Neuronal stem cell (in vitro differentiated cells): Measurements from ENCODE around the gene ABHD16B.

Source experiments
- DNase-seq: peaks from one replicate; pipeline ENCODE4 v3.0.0-alpha.2; 2013; ENCODE audit warnings: low spot score
- H2AFZ ChIP-seq: one replicate; pipeline ENCODE4 v1.6.1; 2013; ENCODE audit warnings: mild to moderate bottlenecking, low read length, inconsistent platforms
- H2AK5ac ChIP-seq: 2 replicates; pipeline ENCODE4 v1.6.1; 2013; ENCODE audit warnings: low read depth, mild to moderate bottlenecking, inconsistent platforms, low read length, moderate library complexity, mixed read lengths
- H2BK120ac ChIP-seq: 2 replicates; pipeline ENCODE4 v1.6.1; 2013; ENCODE audit warnings: low read depth, mild to moderate bottlenecking, inconsistent platforms, low read length, moderate library complexity, mixed read lengths
- H2BK12ac ChIP-seq: one replicate; pipeline ENCODE4 v1.6.1; 2013; ENCODE audit warnings: low read length, inconsistent platforms
- H2BK15ac ChIP-seq: 2 replicates; pipeline ENCODE4 v1.6.1; 2013; ENCODE audit warnings: mild to moderate bottlenecking, low read length, inconsistent platforms, mixed read lengths
- H2BK5ac ChIP-seq: one replicate; pipeline ENCODE4 v1.6.1; 2013; ENCODE audit warnings: inconsistent platforms, mild to moderate bottlenecking, low read length, moderate library complexity
- H3K14ac ChIP-seq: one replicate; pipeline ENCODE4 v1.6.1; 2013; ENCODE audit warnings: low read length, inconsistent platforms
- H3K18ac ChIP-seq: 2 replicates; pipeline ENCODE4 v1.6.1; 2013; ENCODE audit warnings: low read length, inconsistent platforms
- H3K23ac ChIP-seq: 2 replicates; pipeline ENCODE4 v1.6.1; 2013; ENCODE audit warnings: low read depth, mild to moderate bottlenecking, mixed read lengths, low read length, inconsistent platforms; ENCODE audit not compliant: poor library complexity
- H3K27ac ChIP-seq: replicated peaks from 3 replicates; pipeline ENCODE4 v1.5.1; 2013; ENCODE audit warnings: low read length, inconsistent platforms
- H3K27me3 ChIP-seq, 3 experiments: 2 replicates each; pipeline ENCODE4 v1.6.1; 2013; ENCODE audit warnings: low read length in 3 of 3, mild to moderate bottlenecking in 2 of 3, inconsistent platforms in 1 of 3, low read depth in 1 of 3, mixed read lengths in 1 of 3, moderate library complexity in 1 of 3; ENCODE audit not compliant: control insufficient read depth in 3 of 3, insufficient read depth in 3 of 3
- H3K36me3 ChIP-seq, 2 donors: replicated peaks in 1 of 2; 2 replicates each; pipeline ENCODE4 v1.6.1; 2013; ENCODE audit warnings: low read length in 2 of 2; ENCODE audit not compliant: control insufficient read depth in 2 of 2, insufficient read depth in 2 of 2
- H3K4ac ChIP-seq: 2 replicates; pipeline ENCODE4 v1.6.1; 2013; ENCODE audit warnings: inconsistent platforms, mild to moderate bottlenecking, low read length, moderate library complexity
- H3K4me1 ChIP-seq, 2 donors: 1 replicate in 1 of 2; 2 replicates in 1 of 2; pipeline ENCODE4 v1.6.1; 2013; ENCODE audit warnings: low read length in 2 of 2, low read depth in 1 of 2; ENCODE audit not compliant: control insufficient read depth in 2 of 2, insufficient read depth in 1 of 2
- H3K4me2 ChIP-seq: one replicate; pipeline ENCODE4 v1.6.1; 2013; ENCODE audit warnings: mild to moderate bottlenecking, low read length, inconsistent platforms; ENCODE audit not compliant: insufficient read depth, poor library complexity, severe bottlenecking
- H3K4me3 ChIP-seq, 2 donors: 2 replicates each; pipeline ENCODE4 v1.5.1; 2013; ENCODE audit warnings: low read length in 2 of 2, mild to moderate bottlenecking in 2 of 2, inconsistent platforms in 1 of 2, moderate library complexity in 1 of 2
- H3K79me1 ChIP-seq: one replicate; pipeline ENCODE4 v1.6.1; 2013; ENCODE audit warnings: low read depth, mild to moderate bottlenecking, inconsistent platforms, low read length, moderate library complexity
- H3K9ac ChIP-seq: one replicate; pipeline ENCODE4 v1.6.1; 2013; ENCODE audit warnings: mild to moderate bottlenecking, low read depth, low read length, inconsistent platforms; ENCODE audit not compliant: poor library complexity
- H3K9me3 ChIP-seq, 2 donors: replicated peaks in 1 of 2; 2 replicates each; pipeline versions ENCODE3 to v1.6.1; 2013; ENCODE audit warnings: low read length in 2 of 2, mild to moderate bottlenecking in 2 of 2, inconsistent platforms in 1 of 2, low read depth in 1 of 2, mixed read lengths in 1 of 2, moderate library complexity in 1 of 2; ENCODE audit not compliant: control insufficient read depth in 2 of 2, insufficient read depth in 1 of 2
- H4K8ac ChIP-seq: one replicate; pipeline ENCODE4 v1.6.1; 2013; ENCODE audit warnings: low read depth, mild to moderate bottlenecking, inconsistent platforms, low read length, moderate library complexity
- H4K91ac ChIP-seq: one replicate; pipeline ENCODE4 v1.6.1; 2013; ENCODE audit warnings: low read length, low read depth, mild to moderate bottlenecking, inconsistent platforms; ENCODE audit not compliant: poor library complexity
- WGBS, 2 donors: extraction: QIAGEN DNeasy Blood & Tissue Kit; methylation state at CpG; one replicate each; pipeline ENCODE4 v1.1.7; 2013; ENCODE audit warnings: missing lambda C conversion rate in 2 of 2, mixed read lengths in 1 of 2; ENCODE audit not compliant: insufficient read length in 2 of 2, insufficient replicate concordance in 1 of 2; ENCODE audit errors: extremely low coverage in 2 of 2; 5-methylcytosine and 5-hydroxymethylcytosine counted together

The ABHD16B gene

DNA sequence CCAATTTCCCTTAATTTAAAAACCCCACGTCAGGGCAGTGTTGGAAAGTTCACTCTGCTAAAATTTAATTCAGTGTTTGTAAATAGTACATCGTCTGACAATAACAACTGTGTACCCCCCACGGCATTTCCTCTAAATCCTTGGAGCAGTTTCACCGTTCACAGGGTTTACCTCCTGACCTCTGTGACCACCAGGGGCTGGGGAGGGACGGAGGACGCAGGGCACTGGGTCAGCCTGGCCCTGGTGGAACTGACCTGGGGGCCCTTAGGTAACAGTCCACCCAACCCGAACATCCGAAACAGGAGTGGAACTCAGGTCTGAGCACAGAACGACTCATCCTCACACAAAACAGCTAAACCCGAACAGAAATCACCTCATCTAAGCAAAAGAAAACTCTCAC is 32.3 kb upstream of the ABHD16B start:
- no peak for DNase-seq
- H3K4me2 ChIP-seq: no peak overlapping the region
- peaks cover 0 to 31% (median 10%) of the 10 kb centered on the region in 3 experiments for H3K27me3 ChIP-seq
- H3K9me3 ChIP-seq: no peaks in the 10 kb centered on the region
- no peak overlapping the region for H3K9ac ChIP-seq
- peaks cover 0 to 13% of the 10 kb centered on the region in 2 donors for H3K36me3 ChIP-seq
- no peak overlapping the region for H3K4ac ChIP-seq
- H3K79me1 ChIP-seq: peaks cover 4% of the 10 kb centered on the region
- no peak overlapping the region for H2BK15ac ChIP-seq
- H4K91ac ChIP-seq: no peak overlapping the region
- no peak overlapping the region for H3K23ac ChIP-seq
- no CpG with 5 or more reads among the region's 10 CpGs for WGBS, 2 donors
- H3K27ac ChIP-seq: no peak overlapping the region
- no peak overlapping the region for H2AK5ac ChIP-seq
- no peak overlapping the region for H4K8ac ChIP-seq
- H2BK5ac ChIP-seq: no peak overlapping the region
- no peak overlapping the region for H2AFZ ChIP-seq
- no peak overlapping the region for H3K18ac ChIP-seq
- peaks cover 13 to 19% of the 10 kb centered on the region in 2 donors for H3K4me1 ChIP-seq
- H2BK120ac ChIP-seq: no peak overlapping the region
- H2BK12ac ChIP-seq: no peak overlapping the region
- H3K4me3 ChIP-seq: peak overlapping the region in 1 of 2 donors; percentile 85
- no peak overlapping the region for H3K14ac ChIP-seq

DNA sequence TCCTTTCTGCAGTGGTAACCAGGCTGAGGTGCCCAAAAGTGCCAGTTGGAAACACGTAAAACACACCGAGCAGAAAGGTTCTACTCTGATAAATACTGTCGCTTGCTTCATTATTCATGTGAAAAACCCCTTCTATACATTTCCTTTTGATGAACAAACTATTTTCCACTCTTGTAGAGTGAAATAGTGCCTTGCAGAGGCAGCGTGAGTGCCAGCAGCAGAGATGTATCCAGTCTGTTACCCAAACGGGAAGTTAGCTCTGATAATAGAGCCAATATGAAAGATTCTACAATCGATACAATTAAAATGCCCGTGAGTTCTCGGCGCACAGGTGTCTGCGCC is 31.7 kb upstream of the ABHD16B start:
- peak overlapping the region; percentile 74 for H3K4me2 ChIP-seq
- no peak overlapping the region for H2AFZ ChIP-seq
- no peaks in the 10 kb centered on the region for H3K9me3 ChIP-seq
- H3K27me3 ChIP-seq: peaks cover 0 to 31% (median 10%) of the 10 kb centered on the region in 3 experiments
- H4K91ac ChIP-seq: no peak overlapping the region
- no peak overlapping the region for H3K18ac ChIP-seq
- H3K4me3 ChIP-seq: peak overlapping the region; percentile 82 to 85
- H3K79me1 ChIP-seq: peaks cover 4% of the 10 kb centered on the region
- peaks cover 0 to 10% of the 10 kb centered on the region in 2 donors for H3K36me3 ChIP-seq
- H3K27ac ChIP-seq: no peak overlapping the region
- H2BK12ac ChIP-seq: no peak overlapping the region
- H2BK5ac ChIP-seq: no peak overlapping the region
- H3K4ac ChIP-seq: no peak overlapping the region
- H3K23ac ChIP-seq: no peak overlapping the region
- peaks cover 19 to 25% of the 10 kb centered on the region in 2 donors for H3K4me1 ChIP-seq
- H2AK5ac ChIP-seq: no peak overlapping the region
- no peak overlapping the region for H3K14ac ChIP-seq
- no peak overlapping the region for H2BK120ac ChIP-seq
- DNase-seq: no peak
- no CpG with 5 or more reads among the region's 10 CpGs for WGBS, 2 donors
- no peak overlapping the region for H2BK15ac ChIP-seq
- H3K9ac ChIP-seq: no peak overlapping the region
- no peak overlapping the region for H4K8ac ChIP-seq

DNA sequence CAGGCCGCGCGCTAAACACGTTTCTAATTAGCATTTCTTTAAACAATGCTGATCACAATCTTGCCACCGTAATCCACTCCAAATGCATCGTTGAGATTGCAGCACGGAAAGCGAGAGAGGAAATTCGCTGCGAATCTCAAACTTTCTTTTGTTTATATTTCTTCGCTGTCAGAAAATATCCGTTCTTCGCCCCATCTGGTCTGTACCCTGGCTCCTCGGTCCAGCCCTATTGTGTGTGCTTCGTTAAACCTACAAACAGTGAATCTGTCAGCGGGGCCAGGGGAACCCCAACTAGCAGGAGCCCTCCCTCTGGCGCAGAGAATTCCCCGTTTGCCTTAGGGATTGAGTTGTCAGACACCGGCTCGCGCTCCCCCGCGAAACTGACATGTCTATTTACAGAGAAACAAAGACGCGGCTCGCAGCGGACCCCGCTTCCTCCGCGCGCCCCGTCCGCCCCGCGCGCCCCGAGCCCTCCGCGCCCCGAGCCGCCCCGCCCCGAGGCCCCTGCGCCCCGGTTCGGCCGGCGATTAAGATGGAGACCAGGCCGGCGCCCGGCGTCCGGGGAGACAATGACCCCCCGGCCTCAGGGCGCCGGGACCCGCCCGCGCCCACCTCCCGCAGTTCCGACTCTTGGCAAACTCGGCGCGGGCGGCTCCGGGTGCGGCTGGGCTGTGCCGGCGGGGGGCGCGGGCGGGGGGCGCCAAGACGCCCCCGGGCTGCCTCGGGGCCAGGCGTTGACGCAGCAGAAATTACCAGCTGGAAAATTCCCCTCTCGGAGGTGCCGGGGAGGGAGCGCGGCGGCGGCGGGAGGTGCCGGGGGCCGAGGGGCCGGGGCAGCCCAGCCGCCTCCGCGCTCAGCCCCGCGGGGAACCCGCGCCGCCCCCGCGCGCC is 31.1 kb upstream of the ABHD16B start:
- Histone ChIP-seq H2BK5ac (no peak overlapping the region), H2BK12ac (no peak overlapping the region), H3K4ac (no peak overlapping the region), H2BK120ac (no peak overlapping the region), H4K91ac (no peak overlapping the region), H2BK15ac (no peak overlapping the region), H3K27ac (no peak overlapping the region), H3K9me3 (no peaks in the 10 kb centered on the region), H3K18ac (peak overlapping the region; percentile 30), H3K23ac (no peak overlapping the region), H4K8ac (no peak overlapping the region), H3K27me3 (peaks cover 0 to 31% (median 10%) of the 10 kb centered on the region in 3 experiments), H3K4me3 (peak overlapping the region; percentile 82 to 85), H2AFZ (peak overlapping the region; percentile 77), H3K4me2 (peak overlapping the region; percentile 74), H3K9ac (no peak overlapping the region), H2AK5ac (no peak overlapping the region), H3K36me3 (peaks cover 0 to 10% of the 10 kb centered on the region in 2 donors), H3K4me1 (peaks cover 21 to 31% of the 10 kb centered on the region in 2 donors), H3K79me1 (peaks cover 4% of the 10 kb centered on the region), H3K14ac (peak overlapping the region; percentile 3)
- WGBS, 2 donors: no CpG with 5 or more reads among the region's 99 CpGs
- no peak for DNase-seq

DNA sequence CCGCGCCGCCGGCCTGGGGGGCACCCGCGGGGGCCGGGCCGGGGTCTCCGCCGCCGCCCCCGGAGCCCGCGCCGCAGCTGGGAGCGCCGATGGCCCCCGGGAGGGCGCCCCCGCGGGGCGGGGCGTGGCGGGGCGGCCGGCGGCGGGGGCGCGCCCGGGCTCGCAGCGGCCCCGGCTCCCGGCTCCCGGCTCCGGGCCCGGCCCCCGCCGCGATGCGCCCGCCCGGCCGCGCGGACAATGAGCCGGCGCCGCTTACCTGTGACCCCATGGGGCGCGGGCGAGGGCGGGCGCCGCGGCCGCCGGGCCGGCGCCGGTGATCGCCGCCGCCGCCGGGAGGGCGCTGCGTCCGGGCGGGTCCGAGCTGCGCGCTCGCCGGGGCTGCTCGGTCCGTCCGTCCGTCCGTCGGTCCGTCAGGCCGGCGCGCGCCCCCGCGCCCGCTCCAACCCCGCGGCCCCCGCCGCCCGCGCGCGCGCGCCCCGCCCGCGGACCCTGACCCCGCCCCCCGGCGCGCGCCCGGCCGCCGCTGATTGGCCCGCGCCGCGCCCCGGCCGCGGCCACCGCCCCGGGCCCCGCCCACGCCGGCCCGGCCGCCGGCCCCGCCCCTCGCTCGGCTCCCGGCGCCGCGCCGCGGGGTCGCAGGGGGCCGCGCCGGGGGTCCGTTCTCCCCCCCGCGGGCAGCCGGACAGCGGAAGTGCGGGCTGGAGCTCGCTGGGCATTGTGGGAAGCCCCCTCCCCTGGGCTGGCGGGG is 30.3 kb upstream of the ABHD16B start, which contains the start of gene ZBTB46:
ZBTB46 (minus strand) TSS at position 424 of the 748 bp plus-strand sequence. CDS start 40,507 bp downstream, outside the sequence.
- Histone ChIP-seq H2BK120ac (peak within 1 kb of the TSS; percentile 47), H3K4me3 (peak within 1 kb of the TSS; percentile 84 to 85), H3K23ac (peak within 1 kb of the TSS; percentile 37), H4K91ac (no peak within 1 kb of the TSS), H3K79me1 (peaks cover 4% of the 10 kb centered on the region), H3K27ac (no peak within 1 kb of the TSS), H2AK5ac (peak within 1 kb of the TSS; percentile 61), H4K8ac (no peak within 1 kb of the TSS), H3K36me3 (peaks cover 0 to 3% of the 10 kb centered on the region in 2 donors), H3K4me2 (peak within 1 kb of the TSS; percentile 87), H3K9ac (peak within 1 kb of the TSS; percentile 72), H2BK15ac (peak within 1 kb of the TSS; percentile 26), H3K14ac (peak within 1 kb of the TSS; percentile 3), H3K18ac (peak within 1 kb of the TSS; percentile 89), H2BK12ac (no peak within 1 kb of the TSS), H3K27me3 (peaks cover 0 to 31% (median 10%) of the 10 kb centered on the region in 3 experiments), H3K9me3 (no peaks in the 10 kb centered on the region), H2BK5ac (peak within 1 kb of the TSS; percentile 53), H3K4me1 (peaks cover 26 to 36% of the 10 kb centered on the region in 2 donors), H2AFZ (peak within 1 kb of the TSS; percentile 77), H3K4ac (no peak within 1 kb of the TSS)
- DNase-seq: no peak
- WGBS, 2 donors: no CpG with 5 or more reads among the region's 147 CpGs
